ENCODE measurements around the gene WDR53.
"Not testable (repeated sequence)": the region's sequence is repeated elsewhere in the genome, so short reads cannot be mapped to it uniquely, and the experiment has no call there.

The WDR53 gene

DNA sequence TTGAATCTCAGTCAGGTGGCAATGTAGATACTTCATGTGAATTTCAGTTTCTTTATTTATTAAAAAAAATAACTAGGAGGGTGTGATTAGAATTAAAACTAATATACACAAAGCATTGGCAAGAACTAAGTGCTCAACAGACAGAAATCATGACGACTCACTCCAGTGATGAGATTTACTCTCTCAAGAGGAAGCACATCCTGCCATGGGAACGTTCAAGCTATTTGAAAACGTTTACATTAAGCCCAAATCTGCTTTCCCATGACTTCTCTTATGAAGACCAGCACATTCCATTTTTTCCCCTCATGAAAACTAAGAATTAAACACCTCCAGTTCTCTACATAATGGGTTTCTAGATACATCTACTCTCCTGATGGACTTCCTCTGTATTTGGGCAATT lies 8.5 kb downstream of the WDR53 start:
- DNase-seq (ENCODE audit: low read depth, low spot score) = no peak

DNA sequence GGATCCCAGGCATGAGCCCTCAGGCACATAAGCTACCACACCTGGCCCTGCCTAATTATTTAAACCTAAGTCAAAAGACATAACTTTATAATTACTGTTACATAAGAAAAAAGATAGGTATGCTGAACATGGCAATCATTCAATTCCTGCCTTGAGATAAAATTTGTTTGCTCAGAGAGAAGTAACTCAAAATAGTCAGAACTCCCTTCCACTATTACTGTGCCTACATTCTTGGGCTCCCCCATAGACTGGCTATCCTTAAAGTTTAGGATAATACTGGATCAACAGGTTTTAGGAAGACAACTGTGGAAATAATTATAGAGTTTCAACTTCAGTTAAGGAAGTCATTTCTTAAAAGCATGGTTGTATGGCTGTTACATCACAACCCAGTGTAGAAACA lies 9.9 kb downstream of the WDR53 start:
- no peak for DNase-seq (ENCODE audit: low read depth, low spot score)

DNA sequence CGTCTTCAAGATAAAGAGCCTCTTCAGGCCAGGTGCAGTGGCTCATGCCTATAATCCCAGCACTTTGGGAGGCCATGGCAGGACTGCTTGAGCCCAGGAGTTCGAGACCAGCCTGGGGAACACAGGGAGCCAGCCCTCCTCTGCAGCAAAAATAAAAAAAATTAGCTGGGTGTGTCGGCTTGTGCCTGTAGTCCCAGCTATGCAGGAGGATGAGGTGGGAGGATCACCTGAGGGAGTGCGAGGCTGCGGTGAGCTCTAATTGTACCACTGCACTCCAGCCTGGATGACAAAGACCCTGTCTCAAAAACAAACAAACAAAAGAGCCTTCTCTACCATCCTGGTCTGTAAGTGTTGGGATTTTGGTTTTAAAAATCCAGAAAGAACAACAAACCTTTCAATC lies 11.1 kb downstream of the WDR53 start:
- DNase-seq (ENCODE audit: low read depth, low spot score) = no peak

DNA sequence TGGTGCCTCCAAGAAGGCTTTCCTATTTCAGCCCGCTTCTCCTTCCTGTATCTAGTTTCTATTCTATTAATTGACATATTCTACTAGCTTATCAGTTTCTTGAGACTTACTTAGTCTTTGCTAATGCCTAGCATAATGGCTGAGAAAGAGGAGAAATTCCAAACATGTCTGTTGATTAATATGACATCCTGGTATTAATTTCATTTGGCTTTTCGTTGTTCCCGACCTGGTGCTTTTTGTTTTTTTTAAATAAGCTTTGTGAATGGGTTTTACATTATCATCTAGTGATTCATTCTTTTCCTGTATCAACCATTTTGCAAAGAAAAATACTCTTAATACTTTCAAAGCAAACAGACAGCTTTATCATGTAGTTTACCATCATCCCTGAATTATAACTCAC lies 13.1 kb downstream of the WDR53 start:
- no peak for DNase-seq (ENCODE audit: low read depth, low spot score)

DNA sequence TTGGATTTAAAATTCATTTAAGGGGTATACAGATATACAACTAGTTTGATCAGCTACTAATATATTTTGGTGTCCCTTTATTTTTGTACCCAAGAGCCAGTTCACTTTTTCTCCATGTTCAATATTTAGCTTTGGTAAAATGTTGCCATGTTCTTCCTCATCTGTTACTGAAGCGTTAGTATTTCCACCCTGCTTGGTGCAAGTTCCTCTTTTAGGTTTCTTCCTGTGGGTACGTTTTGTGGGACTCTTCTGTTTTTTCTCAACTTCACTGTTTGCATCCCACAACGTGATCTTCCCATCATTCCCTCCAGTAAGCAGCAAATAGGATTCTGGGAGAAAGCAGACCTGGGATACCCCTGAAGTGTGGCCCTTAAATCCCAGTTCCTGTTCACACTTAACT lies 14.1 kb downstream of the WDR53 start:
- DNase-seq (ENCODE audit: low read depth, low spot score) = no peak

DNA sequence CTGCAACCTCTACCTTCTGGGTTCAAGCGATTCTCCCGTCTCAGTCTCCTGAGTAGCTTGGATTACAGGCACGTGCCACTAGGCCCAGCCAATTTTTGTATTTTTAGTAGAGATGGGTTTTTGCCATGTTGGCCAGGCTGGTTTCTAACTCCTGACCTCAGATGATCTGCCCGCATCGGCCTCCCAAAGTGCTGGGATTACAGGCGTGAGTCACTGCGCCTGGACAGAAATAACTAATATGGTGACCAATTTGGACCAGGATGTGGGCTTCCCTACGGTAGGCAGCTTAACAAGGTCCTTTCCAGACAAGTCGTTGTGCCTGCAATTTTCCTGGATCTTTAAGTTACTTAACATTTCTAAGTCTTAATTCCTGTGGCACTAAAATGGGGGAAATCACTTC lies 14.8 kb downstream of the WDR53 start:
- no peak for DNase-seq (ENCODE audit: low read depth, low spot score)

DNA sequence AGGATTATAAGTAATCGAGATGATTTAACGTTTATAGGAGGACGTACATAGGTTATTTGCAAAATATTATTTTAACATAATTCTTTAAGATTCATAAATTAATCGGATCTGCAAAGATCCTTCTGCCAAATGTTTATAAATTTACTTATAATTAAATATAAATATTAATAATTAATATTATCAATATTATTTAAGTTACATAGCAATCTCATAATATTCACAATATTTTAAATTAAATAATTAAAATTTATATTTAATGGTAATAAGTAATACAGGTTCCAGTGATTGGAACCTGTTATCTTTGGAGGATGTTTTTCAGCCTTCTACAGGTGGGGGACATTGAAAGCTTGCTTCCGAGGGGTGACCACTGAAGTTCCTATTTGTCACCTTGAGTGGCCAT lies 16.1 kb downstream of the WDR53 start:
- no peak for DNase-seq (ENCODE audit: low read depth, low spot score)

DNA sequence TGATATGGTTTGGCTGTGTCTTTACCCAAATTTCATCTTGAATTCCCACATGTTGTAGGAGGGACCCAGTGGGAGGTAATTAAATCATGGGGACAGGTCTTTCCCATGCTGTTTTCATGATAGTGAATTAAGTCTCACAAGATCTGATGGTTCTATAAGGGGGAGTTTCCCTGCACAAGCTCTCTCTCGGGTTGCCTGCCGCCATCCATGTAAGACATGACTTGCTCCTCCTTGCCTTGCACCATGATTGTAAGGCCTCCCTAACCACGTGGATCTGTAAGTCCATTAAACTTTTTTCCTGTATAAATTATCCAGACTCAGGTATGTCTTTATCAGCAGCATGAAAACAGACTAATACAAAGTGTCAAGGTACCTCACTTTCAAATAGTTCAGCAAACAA lies 18.2 kb downstream of the WDR53 start:
- DNase-seq (ENCODE audit: low read depth, low spot score) = not testable (repeated sequence)

DNA sequence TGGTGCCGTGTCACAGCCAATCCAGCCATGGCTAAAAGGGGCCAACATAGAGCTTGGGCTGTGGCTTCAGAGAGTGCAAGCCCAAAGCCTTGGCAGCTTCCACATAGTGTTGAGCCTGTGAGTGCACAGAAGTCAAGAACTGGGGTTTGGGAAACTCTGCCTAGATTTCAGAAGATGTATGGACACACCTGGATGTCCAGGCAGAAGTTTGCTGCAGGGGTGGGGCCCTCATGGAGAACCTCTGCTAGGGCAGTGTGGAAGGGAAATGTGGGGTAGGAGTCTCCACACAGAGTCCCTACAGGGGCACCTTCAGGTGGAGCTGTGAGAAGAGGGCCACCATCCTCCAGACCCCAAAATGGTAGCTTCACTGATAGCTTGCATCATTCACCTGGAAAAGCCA lies 19.0 kb downstream of the WDR53 start:
- not testable (repeated sequence) for DNase-seq (ENCODE audit: low read depth, low spot score)

DNA sequence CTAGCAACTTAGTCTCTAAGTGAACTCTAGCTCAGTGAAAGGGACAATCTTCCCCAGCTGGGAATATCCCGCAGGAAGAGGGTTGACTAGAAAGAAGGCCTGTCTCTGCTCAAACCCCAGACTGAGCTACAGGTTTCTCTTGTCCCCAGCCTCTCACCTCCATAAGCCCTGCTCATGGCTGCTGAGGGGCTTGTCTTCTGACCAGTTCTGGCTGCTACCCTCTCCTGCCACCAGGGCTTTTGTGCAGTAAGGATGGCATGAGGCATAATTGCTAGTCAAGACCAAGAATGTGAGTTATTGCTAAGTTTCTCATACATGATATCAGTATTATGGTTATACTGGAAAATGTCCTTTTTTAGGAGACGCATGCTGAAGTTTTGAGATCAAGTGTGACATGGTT lies 21.3 kb downstream of the WDR53 start:
- DNase-seq (ENCODE audit: low read depth, low spot score) = no peak

DNA sequence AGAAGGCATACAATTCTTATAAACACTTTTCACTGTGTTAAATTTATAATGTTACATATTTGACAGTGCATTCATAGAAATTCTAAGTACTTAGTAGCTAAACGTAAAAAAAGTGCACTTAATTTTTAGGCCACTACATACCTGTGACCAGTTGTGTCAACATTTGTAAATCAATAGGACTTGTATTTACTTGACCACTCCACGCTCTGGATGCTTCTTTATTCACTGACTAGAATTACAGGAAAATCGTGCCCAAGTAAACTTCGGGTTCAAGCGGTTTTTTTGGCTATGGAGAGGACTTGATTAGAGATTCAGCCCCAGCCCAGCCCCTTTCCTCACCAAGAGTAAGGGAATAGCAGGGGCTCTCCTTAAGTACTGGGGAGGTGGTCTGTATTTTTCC lies 21.8 kb downstream of the WDR53 start:
- DNase-seq (ENCODE audit: low read depth, low spot score) = no peak

DNA sequence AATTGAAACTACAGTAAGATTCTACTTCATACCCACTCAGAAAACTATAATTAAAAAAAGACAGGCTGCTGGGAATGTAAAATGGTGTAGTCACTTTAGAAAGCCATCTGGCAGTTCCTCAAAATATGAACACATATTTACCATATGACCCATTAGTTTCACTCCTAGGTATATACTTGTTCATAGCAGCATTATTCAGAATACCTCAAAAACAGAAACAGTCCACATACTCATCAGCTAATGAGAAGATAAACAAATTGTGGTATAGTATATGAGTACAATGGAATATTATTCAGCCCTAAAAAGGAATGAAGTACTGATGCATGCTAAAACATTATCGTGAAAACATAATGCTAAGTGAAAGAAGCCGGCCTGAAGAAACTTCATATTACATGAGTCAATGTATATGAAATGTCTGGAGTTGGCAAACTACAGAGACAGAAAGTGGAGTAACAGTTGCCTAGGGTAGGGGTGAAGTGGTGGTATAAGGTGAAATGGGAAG lies 23.8 kb downstream of the WDR53 start:
- no peak for DNase-seq (ENCODE audit: low read depth, low spot score)

DNA sequence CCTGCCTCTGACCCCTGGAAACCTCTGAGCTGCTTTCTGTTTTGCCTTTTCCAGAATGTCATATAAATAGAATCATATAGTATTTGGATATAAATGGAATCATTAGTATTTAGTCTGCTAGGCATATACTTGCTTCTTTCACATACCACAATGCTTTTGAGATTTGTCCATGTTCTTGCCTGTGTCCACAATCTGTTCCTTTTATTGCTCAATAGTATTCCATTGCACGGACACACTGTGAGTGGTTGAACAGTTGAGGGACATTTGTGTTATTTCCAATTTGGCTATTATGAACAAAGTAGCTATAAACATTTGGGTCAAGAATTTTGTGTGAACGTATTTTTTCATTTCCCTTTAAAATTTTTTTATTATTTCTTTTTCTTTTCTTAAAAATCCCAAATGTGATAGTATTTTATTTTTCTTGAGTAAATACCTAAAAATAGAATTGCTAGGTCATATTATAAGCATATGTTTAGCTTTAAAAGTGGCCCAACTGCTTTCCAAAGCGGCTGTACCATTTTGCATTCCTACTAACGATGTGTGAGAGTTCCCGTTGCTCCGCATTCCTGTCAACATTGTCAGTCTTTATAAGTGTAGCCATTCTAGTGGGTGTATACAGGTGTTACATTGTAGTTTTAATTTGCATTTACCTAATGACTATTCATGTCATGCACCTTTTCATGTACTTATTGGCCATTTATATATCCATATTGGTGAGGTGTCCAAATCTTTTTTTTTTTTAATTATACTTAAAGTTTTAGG lies 26.5 kb downstream of the WDR53 start:
- DNase-seq (ENCODE audit: low read depth, low spot score) = no peak

DNA sequence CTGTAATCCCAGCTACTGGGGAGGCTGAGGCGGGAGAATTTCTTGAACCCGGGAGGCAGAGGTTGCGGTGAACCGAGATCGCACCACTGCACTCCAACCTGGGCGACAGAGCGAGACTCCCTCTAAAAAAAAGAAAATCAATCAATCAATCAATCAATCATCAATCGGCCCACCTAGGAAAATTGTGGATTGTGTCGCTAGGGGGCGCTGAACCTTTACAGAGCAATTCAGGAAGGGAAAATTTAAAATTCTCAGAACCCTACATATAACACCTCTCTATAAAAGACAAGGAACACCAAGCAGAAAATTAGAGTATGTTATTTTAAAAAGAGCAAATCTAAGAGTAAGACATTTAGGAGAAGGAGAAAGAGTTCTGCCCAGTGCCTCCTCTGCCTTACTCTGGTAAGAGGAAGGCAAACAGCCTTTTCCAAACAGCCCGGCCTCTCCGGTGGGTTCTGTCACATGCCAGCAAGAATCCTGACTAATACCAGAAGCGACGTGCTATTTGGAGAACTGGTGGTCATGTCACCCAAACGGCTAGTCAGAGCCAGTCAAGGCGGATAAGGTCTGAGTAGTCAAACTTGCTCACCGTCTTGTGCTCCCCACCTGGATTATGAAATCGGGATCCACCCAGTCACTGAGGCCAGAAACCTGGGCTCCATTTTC lies 30.9 kb downstream of the WDR53 start:
- DNase-seq (ENCODE audit: low read depth, low spot score) = peak; percentile 17

DNA sequence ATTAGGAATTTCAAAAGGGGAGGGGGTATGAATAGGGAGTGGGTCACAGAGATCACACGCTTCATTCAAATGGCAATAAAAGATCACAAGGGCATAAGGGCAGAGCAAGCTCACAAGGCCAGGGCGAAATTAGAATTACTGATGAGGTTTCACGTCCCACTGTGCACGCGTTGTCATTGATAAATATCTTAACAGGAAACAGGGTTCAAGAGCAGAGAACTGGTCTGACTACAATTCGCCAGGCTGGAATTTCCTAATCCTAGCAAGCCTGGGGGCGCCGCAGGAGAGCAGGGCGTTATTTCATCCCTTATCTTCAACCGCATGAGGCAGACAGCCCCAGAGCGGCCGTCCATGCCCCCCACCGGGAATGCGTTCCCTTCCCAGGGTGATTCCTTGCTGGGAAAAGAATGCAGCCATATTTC lies 35.1 kb downstream of the WDR53 start:
- peak; percentile 10 for DNase-seq (ENCODE audit: low read depth, low spot score)

DNA sequence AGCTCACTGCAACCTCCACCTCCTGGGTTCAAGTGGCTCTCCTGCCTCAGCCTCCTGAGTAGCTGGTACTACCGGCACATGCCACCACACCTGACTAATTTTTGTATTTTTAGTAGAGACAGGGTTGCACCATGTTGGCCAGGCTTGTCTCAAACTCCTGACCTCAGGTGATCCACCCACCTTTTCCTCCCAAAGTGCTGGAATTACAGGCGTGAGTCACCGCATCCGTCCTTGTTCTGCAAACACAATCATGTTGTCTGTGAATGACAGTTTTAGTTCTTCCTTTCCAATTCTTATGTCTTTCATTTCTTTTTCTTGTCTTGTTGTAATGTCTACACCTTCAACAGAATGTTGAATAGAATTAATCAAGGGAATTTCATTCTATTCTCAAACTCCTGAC lies 36.9 kb downstream of the WDR53 start:
- no peak for DNase-seq (ENCODE audit: low read depth, low spot score)

DNA sequence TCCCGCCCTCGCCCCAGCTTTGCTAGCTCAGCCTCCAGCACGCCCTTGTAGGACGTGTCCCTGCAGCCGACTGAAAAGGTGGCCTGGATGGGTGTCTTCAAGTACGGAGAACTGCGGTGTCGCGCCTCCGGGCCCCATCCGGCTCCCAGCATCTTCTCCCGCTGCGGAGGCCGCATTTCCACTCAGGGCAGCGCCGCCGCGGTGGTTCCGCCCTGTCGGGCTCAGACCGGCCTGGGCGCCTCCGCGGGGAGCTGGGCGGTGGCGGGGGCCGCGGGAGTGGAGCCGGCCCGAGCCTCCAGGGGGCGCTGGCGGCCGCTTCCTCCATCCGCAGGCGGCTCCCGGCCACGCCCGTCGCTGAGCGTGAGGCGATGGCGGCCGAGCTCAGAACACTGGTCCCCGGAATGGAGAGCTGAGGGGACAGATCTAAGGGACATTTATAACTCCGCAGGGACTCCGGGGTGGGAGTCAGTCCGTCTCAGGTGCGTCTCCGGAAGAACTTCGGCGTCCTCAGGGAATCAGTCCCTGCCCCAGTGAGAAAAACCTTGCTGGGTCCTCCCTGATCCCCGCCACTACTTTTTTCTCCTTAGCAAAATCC lies 39.6 kb downstream of the WDR53 start:
- DNase-seq (ENCODE audit: low read depth, low spot score) = peak; percentile 87

DNA sequence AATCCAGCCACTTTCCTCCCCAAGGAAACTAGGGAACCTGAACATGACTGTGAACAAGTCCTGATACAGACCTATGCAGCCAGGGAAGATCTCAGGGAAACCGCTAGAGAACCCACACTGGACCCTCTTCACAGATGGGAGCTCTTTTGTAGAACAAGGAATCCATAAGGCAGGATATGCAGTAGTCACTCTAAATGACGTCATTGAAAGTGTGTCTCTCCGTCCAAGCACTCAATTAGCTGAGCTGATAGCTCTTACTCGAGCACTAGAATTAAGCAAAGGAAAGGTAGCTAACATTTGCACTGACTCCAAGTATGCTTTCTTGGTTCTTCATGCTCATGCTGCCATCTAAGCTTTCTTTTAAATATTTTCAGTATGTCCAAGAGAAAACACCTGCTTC lies 43.2 kb downstream of the WDR53 start:
- no peak for DNase-seq (ENCODE audit: low read depth, low spot score)

DNA sequence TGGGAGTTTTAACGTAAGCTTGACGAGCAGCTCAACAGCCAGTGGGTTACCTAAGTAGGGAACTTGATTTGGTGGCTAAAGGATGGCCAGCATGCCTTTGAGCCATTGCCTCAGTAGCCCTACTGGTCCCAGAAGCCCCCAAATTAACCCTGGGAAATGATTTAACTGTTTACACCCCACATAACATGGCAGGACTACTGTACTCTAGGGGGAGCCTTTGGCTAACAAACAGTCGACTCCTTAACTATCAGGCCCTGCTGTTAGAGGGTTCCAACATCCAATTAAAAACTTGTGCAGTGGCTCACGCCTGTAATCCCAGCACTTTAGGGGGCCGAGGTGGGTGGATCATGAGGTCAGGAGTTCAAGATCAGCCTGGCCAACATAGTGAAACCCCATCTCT lies 43.8 kb downstream of the WDR53 start:
- DNase-seq (ENCODE audit: low read depth, low spot score) = no peak

DNA sequence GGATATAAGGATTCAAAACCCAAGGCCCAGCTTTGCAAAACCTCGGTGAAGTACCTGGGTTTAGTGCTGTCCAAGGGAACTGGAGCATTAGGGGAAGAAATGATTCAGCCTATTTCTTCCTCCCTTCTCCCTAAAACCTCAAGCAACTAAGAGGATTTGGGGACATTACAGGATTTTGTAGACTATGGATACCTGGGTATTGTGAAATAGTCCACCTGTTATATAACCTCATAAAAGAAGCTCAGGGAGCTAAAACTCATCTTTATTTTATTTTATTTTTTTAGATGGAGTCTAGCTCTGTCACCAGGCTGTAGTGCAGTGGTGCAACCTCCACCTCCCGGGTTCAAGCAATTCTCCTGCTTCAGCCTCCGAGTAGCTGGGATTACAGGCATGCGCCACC lies 44.5 kb downstream of the WDR53 start:
- no peak for DNase-seq (ENCODE audit: low read depth, low spot score)

DNA sequence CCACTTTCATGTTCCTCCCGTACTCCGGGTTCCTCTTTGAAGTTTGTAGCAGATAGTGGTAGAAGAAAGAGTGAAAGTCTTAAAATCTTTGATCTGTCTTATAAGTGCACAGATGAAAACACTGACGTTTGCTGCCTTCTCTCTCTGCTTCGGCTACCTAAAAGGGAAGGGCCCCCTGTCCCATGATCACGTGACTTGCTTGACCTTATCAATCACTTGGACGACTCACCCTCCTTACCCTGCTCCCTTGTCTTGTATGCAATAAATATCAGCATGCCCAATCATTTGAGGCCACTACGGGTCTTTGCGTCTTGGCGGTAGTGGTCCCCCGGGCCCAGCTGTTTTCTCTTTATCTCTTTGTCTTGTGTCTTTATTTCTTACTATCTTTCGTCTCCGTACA lies 47.1 kb downstream of the WDR53 start:
- not testable (repeated sequence) for DNase-seq (ENCODE audit: low read depth, low spot score)

DNA sequence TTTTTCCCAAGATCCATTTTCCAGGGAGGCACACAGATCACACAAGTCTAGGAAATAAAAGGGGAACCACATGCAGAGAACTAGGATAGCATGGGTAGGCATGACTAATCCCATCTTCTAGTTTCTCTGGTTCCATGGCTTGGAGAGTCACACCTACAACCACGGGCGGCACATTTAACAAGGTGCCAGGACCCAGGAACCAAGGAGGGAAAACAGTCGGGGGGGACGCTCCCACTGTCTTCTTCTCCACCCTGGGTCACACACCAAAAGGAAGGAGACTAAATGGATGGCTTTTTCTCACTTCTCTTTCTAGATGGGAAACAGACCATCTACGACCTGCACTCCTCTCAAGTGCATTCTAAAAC lies 48.7 kb downstream of the WDR53 start:
- DNase-seq (ENCODE audit: low read depth, low spot score) = no peak

Data from astrocyte of the hippocampus (primary cell).